GM20000 (cell line): ENCODE data around the gene SLC12A9.

ENCODE experiments used
- DNase-seq: peaks from one replicate; pipeline ENCODE4 v3.0.0; 2012; ENCODE audit warnings: low spot score
- CTCF ChIP-seq: IDR thresholded peaks from 2 replicates; pipeline ENCODE4 v1.5.1; 2012; ENCODE audit warnings: mild to moderate bottlenecking, control low read depth; ENCODE audit errors: extremely low read depth, missing control alignments

Gene SLC12A9

GRCh38 chr7:100856871-100857282 lies 4.4 kb downstream of the SLC12A9 start:
- no peak for TF ChIP-seq CTCF
- DNase-seq, result no peak

DNA sequence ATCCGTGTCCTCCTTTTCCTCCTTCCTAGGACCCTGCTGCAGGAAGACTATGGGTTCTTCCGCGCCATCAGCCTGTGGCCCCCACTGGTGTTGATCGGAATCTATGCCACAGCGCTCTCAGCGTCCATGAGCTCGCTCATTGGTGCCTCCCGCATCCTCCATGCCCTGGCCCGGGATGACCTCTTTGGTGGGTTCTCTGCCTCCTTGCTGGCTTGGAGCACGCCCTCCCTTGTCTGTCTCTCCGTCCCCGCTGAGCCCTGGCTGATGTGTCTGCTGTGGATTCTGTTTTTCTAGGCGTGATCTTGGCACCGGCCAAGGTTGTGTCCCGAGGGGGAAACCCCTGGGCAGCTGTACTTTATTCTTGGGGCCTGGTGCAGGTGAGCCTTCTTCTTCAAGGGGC lies 7.3 kb downstream of the SLC12A9 start:
- no peak for TF ChIP-seq CTCF
- no peak for DNase-seq

GRCh38 chr7:100860702-100861615 lies 8.4 kb downstream of the SLC12A9 start:
- no peak for TF ChIP-seq CTCF
- no peak for DNase-seq

DNA sequence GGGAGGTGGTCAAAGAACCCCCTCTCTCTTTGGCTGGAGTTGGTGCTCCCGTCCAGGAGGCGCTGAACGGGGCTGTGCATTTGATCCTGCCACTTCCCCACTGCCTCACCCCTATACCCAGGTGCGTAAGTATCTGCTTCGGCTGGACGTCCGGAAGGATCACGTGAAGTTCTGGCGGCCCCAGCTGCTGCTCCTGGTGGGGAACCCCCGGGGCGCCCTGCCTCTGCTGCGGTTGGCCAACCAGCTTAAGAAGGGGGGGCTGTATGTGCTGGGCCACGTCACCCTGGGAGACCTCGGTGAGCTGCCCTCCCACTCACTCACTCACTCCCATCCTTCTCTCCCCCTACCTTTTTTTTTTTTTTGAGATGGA lies 9.1 kb downstream of the SLC12A9 start:
- DNase-seq, result no peak
- no peak for TF ChIP-seq CTCF

DNA sequence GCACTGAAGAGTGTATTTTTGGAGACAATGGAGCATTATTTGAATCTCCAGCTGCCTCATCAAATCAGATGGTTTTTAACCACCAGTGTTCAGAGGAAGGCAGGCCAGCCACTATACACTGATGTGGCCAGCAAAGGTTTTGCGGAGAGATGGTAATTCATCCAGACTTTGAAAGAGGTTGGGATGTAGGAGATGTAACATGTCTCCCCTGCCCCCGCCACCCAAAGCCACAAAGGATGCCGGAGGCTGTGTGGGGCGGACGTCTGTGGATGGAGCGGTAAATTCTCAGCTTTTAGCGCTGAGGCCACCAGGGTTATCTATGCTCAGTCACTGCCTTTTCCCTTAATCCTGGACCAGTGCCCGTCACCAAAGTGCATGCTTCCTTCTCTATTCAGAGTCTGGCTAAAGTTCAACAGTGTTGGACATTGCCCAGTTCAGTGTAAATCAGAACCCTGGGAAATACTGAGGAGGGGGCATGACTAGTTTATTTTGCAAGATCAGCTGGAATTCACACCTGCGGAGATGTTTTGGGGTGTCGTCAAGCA lies 11.0 kb downstream of the SLC12A9 start:
- no peak for TF ChIP-seq CTCF
- DNase-seq, result no peak

GRCh38 chr7:100864263-100864845 lies 11.8 kb downstream of the SLC12A9 start:
- DNase-seq, result no peak
- no peak for TF ChIP-seq CTCF

- TF ChIP-seq CTCF, result no peak
- DNase-seq, result no peak
Measured at GRCh38 chr7:100865372-100865911, 12.9 kb downstream of the SLC12A9 start.
